ENCODE data around the gene MPPED2. TPM values are rescaled to one million over a fixed set of nuclear protein-coding genes. Genes with fewer than 3 reads are reported as not detected.

MPPED2 gene
- total and polyA plus RNA-seq, 2 donors (not counting 3 experiments of a cell fraction or from before 2014, with no cell fraction given): not detected

DNA sequence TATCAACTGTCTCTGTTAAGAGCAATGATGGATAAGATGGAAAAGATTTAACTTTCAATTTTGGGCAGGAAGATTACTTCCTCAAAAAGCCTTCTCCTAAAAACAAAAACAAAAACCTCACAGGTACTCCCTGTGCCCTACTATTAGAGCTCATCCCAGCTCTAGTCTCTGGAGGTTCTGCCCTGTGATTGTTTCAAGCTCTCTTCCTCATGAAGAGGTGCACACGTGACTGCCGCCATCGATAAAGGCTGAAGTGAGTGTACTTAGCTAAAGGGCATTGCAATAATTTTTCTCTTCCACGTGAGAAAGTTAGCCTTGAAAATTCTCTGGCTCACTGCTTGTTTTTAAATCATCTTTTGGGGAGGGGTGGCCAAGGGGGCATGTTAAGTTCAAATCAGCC is 36.6 kb downstream of the MPPED2 start:
- no peak overlapping the region for H2AFZ ChIP-seq (ENCODE audit: low read depth, low read length)
- no peak for FAIRE-seq
- dilution Hi-C loops (cut with MboI; ENCODE audit: extremely low pct_ligation_motif_present, low sequenced_read_pairs) (no loop called here), intact Hi-C loops (cut with micrococcal nuclease) (no loop called here)
- no peaks in the 10 kb centered on the region for H3K9me3 ChIP-seq (replicated peaks; ENCODE audit: control insufficient read depth, insufficient read depth, low read length)
- POLR2A ChIA-PET: no interaction called here
- H3K27ac ChIP-seq (ENCODE audit: insufficient read depth, low read depth, low read length): no peak overlapping the region
- no peaks in the 10 kb centered on the region for H3K36me3 ChIP-seq (ENCODE audit: control insufficient read depth in 2 of 2, extremely low read depth in 1 of 2, insufficient read depth in 2 of 2, low read length in 2 of 2)
- no peak overlapping the region for H3K4me3 ChIP-seq (replicated peaks in 1 of 3; ENCODE audit: insufficient read depth in 1 of 3, low read depth in 1 of 3, low read length in 3 of 3)
- TF ChIP-seq CTCF (IDR thresholded peaks at IDR 0.05; ENCODE audit: extremely low read depth in 1 of 2, insufficient read depth in 1 of 2, low read depth in 1 of 2, low read length in 2 of 2): no peak
- no peak for TF ChIP-seq FOS (IDR thresholded peaks at IDR 0.05; ENCODE audit: borderline replicate concordance, insufficient read depth, low read length)
- TF ChIP-seq POLR2AphosphoS5 (IDR thresholded peaks at IDR 0.05; ENCODE audit: insufficient read depth, low read depth, low read length): no peak
- TF ChIP-seq MYC (IDR thresholded peaks at IDR 0.05; ENCODE audit: low read depth, low read length): no peak
- no peak for TF ChIP-seq GATA2 (IDR thresholded peaks at IDR 0.05; ENCODE audit: insufficient read depth, insufficient read length, low read depth, low read length)
- TF ChIP-seq EZH2 (IDR thresholded peaks at IDR 0.05; ENCODE audit: borderline replicate concordance, low read depth, low read length, severe bottlenecking): no peak
- no peaks in the 10 kb centered on the region for H3K4me1 ChIP-seq (ENCODE audit: control insufficient read depth, extremely low read depth, insufficient read depth, low read length)
- no peak overlapping the region for H3K4me2 ChIP-seq (ENCODE audit: insufficient read depth, low read length)
- BruUV-seq (replicated peaks): no TSS peak
- H3K9me1 ChIP-seq (replicated peaks; ENCODE audit: control insufficient read depth, extremely low read depth, insufficient read depth, low read length): no peaks in the 10 kb centered on the region
- CTCF ChIA-PET: no interaction called here
- no peak overlapping the region for H3K9ac ChIP-seq (replicated peaks; ENCODE audit: extremely low read depth, insufficient read depth, low read length)
- H4K20me1 ChIP-seq (replicated peaks; ENCODE audit: control insufficient read depth, extremely low read depth, insufficient read depth, low read length): no peaks in the 10 kb centered on the region
- no peak for DNase-seq (ENCODE audit: low read depth, low spot score)
- H3K79me2 ChIP-seq (ENCODE audit: control insufficient read depth, insufficient read depth, low read length): no peaks in the 10 kb centered on the region
- H3K27me3 ChIP-seq (ENCODE audit: control insufficient read depth in 2 of 2, insufficient read depth in 2 of 2, low read length in 2 of 2): no peaks in the 10 kb centered on the region

DNA sequence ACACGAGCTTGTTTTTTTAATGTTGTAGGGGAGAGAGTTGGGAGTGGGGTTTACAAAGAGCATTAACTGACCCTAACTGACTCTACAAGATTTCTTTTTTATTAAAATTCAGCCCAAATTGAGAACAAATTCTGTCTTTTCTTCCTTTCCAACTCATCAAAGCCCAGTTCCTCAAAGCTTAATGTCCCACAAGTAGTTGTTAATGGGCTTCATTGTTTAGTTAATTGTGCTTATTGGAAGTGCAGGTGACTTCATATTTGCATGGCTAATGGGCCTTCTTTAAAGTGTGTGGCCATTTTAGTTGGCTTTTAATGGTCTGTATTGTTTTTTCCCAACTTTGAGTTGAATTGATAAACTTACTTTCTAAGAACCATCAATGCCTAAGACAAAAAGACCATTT is 39.8 kb downstream of the MPPED2 start:
- Histone ChIP-seq H3K9me1 (replicated peaks; ENCODE audit: control insufficient read depth, extremely low read depth, insufficient read depth, low read length) (no peaks in the 10 kb centered on the region), H3K9ac (replicated peaks; ENCODE audit: extremely low read depth, insufficient read depth, low read length) (no peak overlapping the region), H3K9me3 (replicated peaks; ENCODE audit: control insufficient read depth, insufficient read depth, low read length) (no peaks in the 10 kb centered on the region), H3K27me3 (ENCODE audit: control insufficient read depth in 2 of 2, insufficient read depth in 2 of 2, low read length in 2 of 2) (no peaks in the 10 kb centered on the region), H3K79me2 (ENCODE audit: control insufficient read depth, insufficient read depth, low read length) (no peaks in the 10 kb centered on the region), H4K20me1 (replicated peaks; ENCODE audit: control insufficient read depth, extremely low read depth, insufficient read depth, low read length) (no peaks in the 10 kb centered on the region), H3K4me1 (ENCODE audit: control insufficient read depth, extremely low read depth, insufficient read depth, low read length) (no peaks in the 10 kb centered on the region), H3K27ac (ENCODE audit: insufficient read depth, low read depth, low read length) (no peak overlapping the region), H3K36me3 (ENCODE audit: control insufficient read depth in 2 of 2, extremely low read depth in 1 of 2, insufficient read depth in 2 of 2, low read length in 2 of 2) (no peaks in the 10 kb centered on the region), H2AFZ (ENCODE audit: low read depth, low read length) (no peak overlapping the region), H3K4me3 (replicated peaks in 1 of 3; ENCODE audit: insufficient read depth in 1 of 3, low read depth in 1 of 3, low read length in 3 of 3) (no peak overlapping the region), H3K4me2 (ENCODE audit: insufficient read depth, low read length) (no peak overlapping the region)
- no peak for TF ChIP-seq FOS (IDR thresholded peaks at IDR 0.05; ENCODE audit: borderline replicate concordance, insufficient read depth, low read length)
- TF ChIP-seq JUN (IDR thresholded peaks at IDR 0.05; ENCODE audit: borderline replicate concordance, insufficient read depth, insufficient read length, low read depth): no peak
- TF ChIP-seq POLR2AphosphoS5 (IDR thresholded peaks at IDR 0.05; ENCODE audit: insufficient read depth, low read depth, low read length): no peak
- TF ChIP-seq EZH2 (IDR thresholded peaks at IDR 0.05; ENCODE audit: borderline replicate concordance, low read depth, low read length, severe bottlenecking): no peak
- TF ChIP-seq POLR2A (IDR thresholded peaks at IDR 0.05; ENCODE audit: low read depth, low read length): no peak
- TF ChIP-seq GATA2 (IDR thresholded peaks at IDR 0.05; ENCODE audit: insufficient read depth, insufficient read length, low read depth, low read length): no peak
- no peak for TF ChIP-seq MYC (IDR thresholded peaks at IDR 0.05; ENCODE audit: low read depth, low read length)
- no peak for TF ChIP-seq CTCF (IDR thresholded peaks at IDR 0.05; ENCODE audit: extremely low read depth in 1 of 2, insufficient read depth in 1 of 2, low read depth in 1 of 2, low read length in 2 of 2)
- TF ChIP-seq, protein P1, sequence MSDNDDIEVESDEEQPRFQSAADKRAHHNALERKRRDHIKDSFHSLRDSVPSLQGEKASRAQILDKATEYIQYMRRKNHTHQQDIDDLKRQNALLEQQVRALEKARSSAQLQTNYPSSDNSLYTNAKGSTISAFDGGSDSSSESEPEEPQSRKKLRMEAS (IDR thresholded peaks at IDR 0.05; ENCODE audit: insufficient read depth, insufficient read length): no peak
- ChIA-PET CTCF (no interaction called here), POLR2A (no interaction called here)
- FAIRE-seq (no peak), DNase-seq (ENCODE audit: low read depth, low spot score) (no peak)
- no TSS peak for BruUV-seq (replicated peaks)
- dilution Hi-C loops (cut with MboI; ENCODE audit: extremely low pct_ligation_motif_present, low sequenced_read_pairs) (no loop called here), intact Hi-C loops (cut with micrococcal nuclease) (no loop called here)
